ENCODE measurements around the gene PCGF6. TPM values are rescaled to one million over a fixed set of nuclear protein-coding genes. Genes with fewer than 3 reads are reported as not detected.

Gene PCGF6
- total RNA-seq, 4 donors from 2014 or later = 9.4 to 17.3 (median 12.4) TPM

DNA sequence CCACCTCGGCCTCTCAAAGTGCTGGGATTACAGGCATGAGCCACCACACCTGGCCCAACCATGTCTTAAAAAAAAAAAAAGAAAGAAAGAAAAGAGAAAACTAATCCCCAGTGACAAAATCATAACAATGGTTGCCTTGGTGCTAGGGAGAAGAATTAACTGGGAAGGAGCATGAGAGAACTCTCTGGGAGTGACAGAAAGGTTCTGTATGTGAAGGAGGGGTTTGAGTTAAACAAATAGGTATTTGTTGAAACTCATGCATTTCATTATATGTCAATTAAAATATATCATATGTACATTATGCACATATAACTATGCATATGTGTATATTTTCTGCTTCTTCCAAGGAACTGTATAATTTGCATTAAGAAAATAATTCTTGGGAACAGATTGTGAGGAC is 40.7 kb downstream of the PCGF6 start:
- TF ChIP-seq CTCF (IDR thresholded peaks at IDR 0.05) = no peak
- ATAC-seq (ENCODE audit: low FRiP score) (no peak), DNase-seq (ENCODE audit: low spot score) (no peak)

- DNase-seq (ENCODE audit: low spot score) (no peak), ATAC-seq (ENCODE audit: low FRiP score) (no peak)
- no peak for TF ChIP-seq CTCF (IDR thresholded peaks at IDR 0.05)
Observed at GRCh38 chr10:103307594-103307993, 43.3 kb downstream of the PCGF6 start.

GRCh38 chr10:103295374-103296015 is 55.4 kb downstream of the PCGF6 start:
- ATAC-seq (ENCODE audit: low FRiP score) (peak; percentile 73), DNase-seq (ENCODE audit: low spot score) (no peak)
- TF ChIP-seq CTCF (IDR thresholded peaks at IDR 0.05) = no peak

DNA sequence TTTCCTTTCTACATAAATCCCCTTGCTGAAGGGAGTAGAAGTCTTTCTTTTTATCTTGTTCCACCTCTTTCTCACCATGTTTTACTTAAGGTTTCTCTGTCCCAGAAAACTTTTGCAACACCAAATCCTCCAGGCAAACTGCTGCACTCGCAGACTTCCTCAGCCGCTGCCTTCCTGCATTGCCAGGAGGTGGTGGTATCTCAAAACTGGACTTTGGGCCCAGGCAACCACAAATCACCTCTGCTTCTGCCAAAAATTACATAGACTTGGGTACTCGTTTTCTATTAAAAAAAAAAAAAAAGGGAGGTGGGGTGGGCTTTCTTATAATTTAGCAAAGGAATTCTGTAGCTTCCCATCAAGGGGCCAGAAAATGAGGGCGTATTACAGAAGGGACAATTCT is 59.4 kb downstream of the PCGF6 start:
- TF ChIP-seq CTCF (IDR thresholded peaks at IDR 0.05) = no peak
- DNase-seq (ENCODE audit: low spot score) (no peak), ATAC-seq (ENCODE audit: low FRiP score) (no peak)

DNA sequence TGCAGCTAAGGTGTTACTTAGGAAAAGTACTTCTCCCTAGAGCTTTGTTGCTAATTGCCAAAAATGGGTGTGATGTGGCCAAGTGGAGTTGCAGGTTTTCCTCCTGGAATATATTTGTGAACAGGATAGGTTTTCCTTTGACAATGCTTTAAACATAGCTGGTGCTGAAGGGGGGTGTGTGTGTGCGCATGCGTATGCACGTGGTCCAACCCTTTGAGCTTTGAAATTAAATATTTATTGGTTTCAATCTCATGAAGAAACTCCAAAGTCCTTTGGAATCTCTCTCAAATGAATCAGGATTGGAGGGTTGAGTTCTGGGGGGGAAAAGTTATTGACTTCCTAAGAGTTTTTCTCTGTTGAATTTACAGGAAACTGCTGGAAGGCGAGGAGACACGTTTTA is 62.9 kb downstream of the PCGF6 start:
- ATAC-seq (ENCODE audit: low FRiP score) (no peak), DNase-seq (ENCODE audit: low spot score) (no peak)
- no peak for TF ChIP-seq CTCF (IDR thresholded peaks at IDR 0.05)

DNA sequence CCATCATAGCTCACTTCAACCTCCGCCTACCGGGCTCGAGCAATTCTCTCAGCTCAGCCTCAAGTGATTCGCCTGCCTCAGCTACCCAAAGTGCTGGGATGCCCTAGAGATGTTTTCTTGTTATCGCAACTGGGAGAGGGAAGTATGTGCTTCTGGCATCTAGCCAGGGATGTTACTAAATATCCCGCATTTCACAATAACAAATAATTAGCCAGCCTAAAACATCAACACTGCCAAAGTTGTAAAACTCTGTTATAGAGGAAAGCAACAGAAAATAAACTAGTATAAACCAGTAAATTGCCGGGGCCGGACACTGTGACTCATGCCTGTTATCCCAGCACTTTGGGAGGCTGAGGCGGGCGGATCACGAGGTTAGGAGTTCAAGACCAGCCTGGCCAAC is 66.8 kb downstream of the PCGF6 start:
- ATAC-seq (ENCODE audit: low FRiP score) (peak; percentile 73), DNase-seq (ENCODE audit: low spot score) (no peak)
- TF ChIP-seq CTCF (IDR thresholded peaks at IDR 0.05) = no peak

- TF ChIP-seq CTCF (IDR thresholded peaks at IDR 0.05) = no peak
- ATAC-seq (ENCODE audit: low FRiP score) = no peak
- no peak for DNase-seq (ENCODE audit: low spot score)
Observed at GRCh38 chr10:103282961-103283360, 68.0 kb downstream of the PCGF6 start.

Measured in omental fat pad (tissue), 4 donors.